Cardiac muscle cell (in vitro differentiated cells and primary cell): ENCODE data around the gene APOL3. TPM values are rescaled to one million over a fixed set of nuclear protein-coding genes. Genes with fewer than 3 reads are reported as not detected.
"Not testable (repeated sequence)": the region's sequence is repeated elsewhere in the genome, so short reads cannot be mapped to it uniquely, and the experiment has no call there.

Experiments
- DNase-seq, 2 donors: peaks; one replicate each; pipeline versions ENCODE4 v3.0.0 to v3.0.0-alpha.2; 2010 to 2017; ENCODE audit warnings: low read depth in 1 of 2, low spot score in 1 of 2
- H3K27ac ChIP-seq: fragments of 200-600 bp; sonication (generic); 2 replicates; pipeline ENCODE4 v1.5.1; 2016
- H3K27me3 ChIP-seq: fragments of 200-600 bp; sonication (generic); 2 replicates; pipeline ENCODE4 v1.6.0; 2016; ENCODE audit warnings: control low read depth
- H3K36me3 ChIP-seq: fragments of 200-600 bp; sonication (generic); 2 replicates; pipeline ENCODE4 v1.5.1; 2016; ENCODE audit warnings: control low read depth
- H3K4me1 ChIP-seq: fragments of 200-600 bp; sonication (generic); 2 replicates; pipeline ENCODE4 v1.8.1; 2017; ENCODE audit warnings: low read depth, mild to moderate bottlenecking, mixed run types
- H3K4me3 ChIP-seq: fragments of 200-600 bp; sonication (generic); 2 replicates; pipeline ENCODE4 v1.5.1; 2016; ENCODE audit warnings: mild to moderate bottlenecking
- H3K9me3 ChIP-seq: fragments of 200-600 bp; sonication (generic); 2 replicates; pipeline ENCODE4 v1.5.1; 2017; ENCODE audit warnings: low read depth, mild to moderate bottlenecking, control low read depth
- polyA plus RNA-seq: library from polyadenylated mRNA; unstranded; fragments of >200 nt; fragmentation: Nextera tagmentation; extraction: Ambion mirVana; gene quantifications from 2 replicates; pipeline ENCODE4 v1.2.1, GENCODE V29; 2016
- total RNA-seq: library from RNA; depleted of rRNA; stranded (reverse); fragments of >200 nt; gene quantifications from 2 replicates; pipeline ENCODE4 v1.2.3, GENCODE V29; 2016
- TF ChIP-seq, protein P1 (sequence below): IDR thresholded peaks from 2 replicates; pipeline ENCODE4 v1.5.1; 2012; ENCODE audit warnings: low read depth, mild to moderate bottlenecking, low read length

The APOL3 gene
- total RNA-seq (not detected in 2 replicates), polyA plus RNA-seq (not detected in 2 replicates)

GRCh38 chr22:36160499-36160942, at the start of gene APOL3:
Gene APOL3 (minus strand): TSS chr22:36160755. CDS start chr22:36149055, 11,700 bp downstream.
- DNase-seq, result peak in 1 of 2 donors; percentile 75
- peaks cover 5% of the 10 kb centered on the region for H3K4me1 ChIP-seq
- no peaks in the 10 kb centered on the region for H3K9me3 ChIP-seq
- H3K27ac ChIP-seq, result no peak within 1 kb of the TSS
- no peak within 1 kb of the TSS for H3K4me3 ChIP-seq
- TF ChIP-seq, protein P1, sequence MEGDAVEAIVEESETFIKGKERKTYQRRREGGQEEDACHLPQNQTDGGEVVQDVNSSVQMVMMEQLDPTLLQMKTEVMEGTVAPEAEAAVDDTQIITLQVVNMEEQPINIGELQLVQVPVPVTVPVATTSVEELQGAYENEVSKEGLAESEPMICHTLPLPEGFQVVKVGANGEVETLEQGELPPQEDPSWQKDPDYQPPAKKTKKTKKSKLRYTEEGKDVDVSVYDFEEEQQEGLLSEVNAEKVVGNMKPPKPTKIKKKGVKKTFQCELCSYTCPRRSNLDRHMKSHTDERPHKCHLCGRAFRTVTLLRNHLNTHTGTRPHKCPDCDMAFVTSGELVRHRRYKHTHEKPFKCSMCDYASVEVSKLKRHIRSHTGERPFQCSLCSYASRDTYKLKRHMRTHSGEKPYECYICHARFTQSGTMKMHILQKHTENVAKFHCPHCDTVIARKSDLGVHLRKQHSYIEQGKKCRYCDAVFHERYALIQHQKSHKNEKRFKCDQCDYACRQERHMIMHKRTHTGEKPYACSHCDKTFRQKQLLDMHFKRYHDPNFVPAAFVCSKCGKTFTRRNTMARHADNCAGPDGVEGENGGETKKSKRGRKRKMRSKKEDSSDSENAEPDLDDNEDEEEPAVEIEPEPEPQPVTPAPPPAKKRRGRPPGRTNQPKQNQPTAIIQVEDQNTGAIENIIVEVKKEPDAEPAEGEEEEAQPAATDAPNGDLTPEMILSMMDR, result no peak
- H3K36me3 ChIP-seq, result no peaks in the 10 kb centered on the region
- H3K27me3 ChIP-seq, result no peaks in the 10 kb centered on the region

DNA sequence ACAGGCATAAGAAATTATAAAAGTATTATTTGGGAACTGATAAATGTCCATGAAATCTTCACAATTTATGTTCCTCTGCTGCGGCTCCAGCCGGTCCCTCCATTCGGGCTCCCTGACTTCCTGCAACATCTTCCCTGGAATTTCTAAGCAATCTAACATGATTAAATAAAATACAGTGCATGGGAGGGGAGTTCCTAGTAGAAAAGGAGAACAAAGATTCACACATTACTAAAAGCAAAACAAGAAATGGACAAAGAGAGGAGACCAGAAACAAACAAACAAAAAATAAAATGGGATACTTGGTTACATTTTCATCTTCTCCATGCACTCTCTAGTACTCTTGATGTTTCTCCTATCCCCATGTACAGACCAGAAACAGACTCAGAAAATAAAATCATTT, 49.7 kb upstream of the APOL3 start:
- no peak overlapping the region for H3K27ac ChIP-seq
- no peak overlapping the region for H3K4me3 ChIP-seq
- no peak for DNase-seq
- no peaks in the 10 kb centered on the region for H3K27me3 ChIP-seq
- TF ChIP-seq, protein P1, result no peak
- H3K4me1 ChIP-seq, result peaks cover 4% of the 10 kb centered on the region
- H3K9me3 ChIP-seq, result no peaks in the 10 kb centered on the region
- no peaks in the 10 kb centered on the region for H3K36me3 ChIP-seq

DNA sequence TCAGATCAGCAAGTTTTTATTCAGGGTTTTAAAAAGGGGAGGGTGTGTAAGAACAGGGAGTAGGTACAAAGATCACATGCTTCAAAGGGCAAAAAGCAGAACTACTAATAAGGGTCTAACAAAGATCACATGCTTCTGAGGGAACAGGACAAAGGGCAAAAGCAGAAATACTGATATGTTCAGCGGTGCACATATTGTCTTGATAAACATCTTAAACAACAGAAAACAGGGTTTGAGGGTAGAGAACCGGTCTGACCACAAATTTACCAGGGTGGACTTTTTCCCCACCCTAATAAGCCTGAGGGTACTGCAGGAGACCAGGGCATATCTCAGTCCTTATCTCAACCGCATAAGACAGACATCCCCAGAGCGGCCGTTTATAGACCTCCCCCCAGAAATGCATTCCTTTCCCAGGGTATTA, 48.9 kb upstream of the APOL3 start:
- not testable (repeated sequence) for H3K36me3 ChIP-seq, DNase-seq

DNA sequence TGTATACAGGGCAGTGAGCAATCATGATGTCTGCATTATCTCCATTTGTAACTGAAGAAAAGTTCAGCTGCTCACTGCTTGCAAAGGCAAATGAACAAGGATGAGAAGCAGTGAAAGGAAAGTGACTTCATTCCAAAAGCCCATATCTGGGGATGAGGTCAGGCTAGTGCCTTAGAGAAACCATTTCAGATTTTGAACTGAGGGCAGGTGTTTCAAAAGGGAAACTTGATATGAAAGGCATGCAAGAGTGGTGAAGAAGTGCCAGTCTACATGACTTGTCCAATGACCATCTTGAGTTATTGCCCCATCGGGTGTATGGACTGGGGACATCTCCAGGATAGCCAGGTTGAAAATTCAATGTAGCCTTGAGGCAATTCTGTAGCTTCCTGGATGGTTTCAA, 48.4 kb upstream of the APOL3 start:
- no peaks in the 10 kb centered on the region for H3K9me3 ChIP-seq
- DNase-seq, result no peak
- TF ChIP-seq, protein P1, result no peak
- no peaks in the 10 kb centered on the region for H3K27me3 ChIP-seq
- H3K36me3 ChIP-seq, result no peaks in the 10 kb centered on the region
- no peaks in the 10 kb centered on the region for H3K4me1 ChIP-seq
- no peak overlapping the region for H3K27ac ChIP-seq
- H3K4me3 ChIP-seq, result no peak overlapping the region

More for the DNA sequence above, 48.9 kb upstream of the APOL3 start:
- H3K4me1 ChIP-seq, H3K4me3 ChIP-seq, H3K9me3 ChIP-seq, H3K27me3 ChIP-seq, H3K27ac ChIP-seq: not testable (repeated sequence)

DNA sequence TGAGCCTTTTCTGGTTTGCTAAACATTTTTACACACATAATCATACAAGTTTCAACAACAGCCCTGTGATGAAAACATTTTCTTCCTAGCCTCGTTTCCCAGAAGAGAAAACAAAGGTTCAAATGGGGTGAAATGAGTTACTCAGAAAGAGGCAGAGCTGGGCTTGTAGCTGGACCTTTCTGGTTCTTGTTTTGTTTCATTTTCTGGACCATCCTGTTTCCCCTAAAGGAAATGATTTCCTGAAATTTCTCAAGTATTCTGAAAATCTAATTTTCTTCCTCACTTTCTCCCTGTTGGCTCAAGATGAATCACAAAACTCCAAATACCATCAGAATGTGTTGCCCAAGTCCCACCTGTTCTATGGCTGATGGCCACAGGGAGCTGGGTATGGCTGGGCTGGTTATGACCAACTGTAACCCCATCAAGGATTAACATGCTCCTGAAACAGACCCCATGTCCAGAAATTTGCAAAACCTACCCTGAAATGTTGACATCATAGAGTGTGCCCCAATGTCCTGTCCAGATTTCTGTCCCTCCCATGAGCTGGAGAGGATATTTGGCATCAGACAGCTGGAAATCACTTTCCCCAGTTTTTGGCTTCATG, 47.7 kb upstream of the APOL3 start:
- Histone ChIP-seq H3K27ac (no peak overlapping the region), H3K36me3 (no peaks in the 10 kb centered on the region), H3K4me3 (no peak overlapping the region), H3K9me3 (no peaks in the 10 kb centered on the region), H3K4me1 (no peaks in the 10 kb centered on the region), H3K27me3 (no peaks in the 10 kb centered on the region)
- DNase-seq, result no peak
- TF ChIP-seq, protein P1, result no peak

- Histone ChIP-seq H3K27me3 (no peaks in the 10 kb centered on the region), H3K4me1 (no peaks in the 10 kb centered on the region), H3K9me3 (no peaks in the 10 kb centered on the region), H3K4me3 (no peak overlapping the region), H3K36me3 (no peaks in the 10 kb centered on the region), H3K27ac (no peak overlapping the region)
- DNase-seq, result no peak
- TF ChIP-seq, protein P1, result no peak
Observed at GRCh38 chr22:36206255-36206654, 45.7 kb upstream of the APOL3 start.

- H3K9me3 ChIP-seq, DNase-seq, H3K27me3 ChIP-seq, H3K4me3 ChIP-seq, H3K4me1 ChIP-seq, H3K36me3 ChIP-seq, H3K27ac ChIP-seq: not testable (repeated sequence)
Observed at GRCh38 chr22:36205573-36205972, 45.0 kb upstream of the APOL3 start.
